ENCODE data around the gene SORCS2. TPM values are rescaled to one million over a fixed set of nuclear protein-coding genes. Genes with fewer than 3 reads are reported as not detected.

The SORCS2 gene
- total and polyA plus RNA-seq, 2 of the 8 experiments (the other 6 are each of a cell fraction or from before 2014, with no cell fraction given), result 0.36 to 1.8 TPM

DNA sequence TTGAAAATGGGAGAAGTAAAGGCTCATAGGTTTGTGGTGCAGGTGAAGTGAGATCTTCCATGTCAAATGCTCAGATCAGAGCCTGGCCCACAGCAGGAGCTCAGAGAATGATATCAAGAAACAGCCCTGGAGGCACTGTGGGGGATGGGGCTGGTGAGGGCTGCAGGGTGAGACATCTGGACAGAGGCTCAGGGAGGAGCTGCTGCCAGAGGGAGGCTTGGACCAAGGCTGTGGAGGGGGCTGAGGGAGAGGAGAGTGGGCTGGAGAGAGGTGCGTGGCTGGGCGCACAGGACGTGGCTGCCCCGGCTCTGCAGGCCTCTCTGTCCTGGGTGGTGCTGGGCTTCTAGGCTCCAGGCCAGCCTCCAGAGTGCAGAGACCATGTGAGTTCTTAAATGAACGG is 5.6 kb downstream of the SORCS2 start:
- Histone ChIP-seq H3K56ac (replicated peaks; ENCODE audit: insufficient read length, low read depth, low read length) (no peak overlapping the region), H3K23me2 (ENCODE audit: low read depth, low read length) (peaks cover 6% of the 10 kb centered on the region; the same call in 1 of the 2 replicates), H2BK12ac (ENCODE audit: low read depth, low read length) (no peak overlapping the region), H3K14ac (ENCODE audit: insufficient read length) (no peak overlapping the region), H2BK120ac (replicated peaks; ENCODE audit: low read depth, low read length) (no peak overlapping the region), H4K5ac (ENCODE audit: insufficient read length, low read depth, low read length) (no peak overlapping the region), H2BK15ac (ENCODE audit: low read length) (0 out of 2 replicates have a peak overlapping the region, but pooled peaks have one; percentile 81), H2AFZ (ENCODE audit: low read length) (no peak overlapping the region), H4K91ac (replicated peaks; ENCODE audit: insufficient read length, low read length) (no peak overlapping the region), H3K4me3 (ENCODE audit: extremely low read depth in 1 of 4, insufficient read depth in 2 of 4, low read depth in 3 of 4, low read length in 4 of 4) (no peak overlapping the region), H3K27me3 (replicated peaks in 1 of 4; ENCODE audit: control insufficient read depth in 3 of 4, extremely low read depth in 1 of 4, insufficient read depth in 3 of 4, low read length in 3 of 4) (peaks cover 9 to 25% (median 22%) of the 10 kb centered on the region in 4 experiments), H3K23ac (ENCODE audit: insufficient read length) (no peak overlapping the region), H3K79me2 (ENCODE audit: control insufficient read depth in 1 of 2, insufficient read depth in 2 of 2, low read length in 2 of 2) (no peaks in the 10 kb centered on the region), H4K8ac (ENCODE audit: extremely low read depth, insufficient read depth, low read length) (no peak overlapping the region), H4K20me1 (replicated peaks in 1 of 2; ENCODE audit: control insufficient read depth in 1 of 2, insufficient read depth in 2 of 2, low read length in 2 of 2) (peaks cover 0 to 1% of the 10 kb centered on the region in 2 experiments), H3K9me3 (ENCODE audit: insufficient read depth in 2 of 2, low read depth in 1 of 2, low read length in 1 of 2) (no peaks in the 10 kb centered on the region), H3K79me1 (ENCODE audit: low read depth, low read length) (no peaks in the 10 kb centered on the region), H3K4ac (replicated peaks; ENCODE audit: insufficient read length, low read depth, low read length) (no peak overlapping the region), H3K36me3 (ENCODE audit: control insufficient read depth in 2 of 4, insufficient read depth in 4 of 4, low read length in 3 of 4) (no peaks in the 10 kb centered on the region), H3K4me2 (ENCODE audit: insufficient read depth in 1 of 2, low read depth in 2 of 2, low read length in 2 of 2) (no peak overlapping the region), H3K18ac (ENCODE audit: extremely low read depth, low read length) (no peak overlapping the region), H3K27ac (ENCODE audit: low read depth, low read length) (no peak overlapping the region), H2BK5ac (ENCODE audit: low read depth, low read length) (no peak overlapping the region), H2AK5ac (ENCODE audit: low read depth, low read length) (no peak overlapping the region), H3K4me1 (replicated peaks in 1 of 4; ENCODE audit: control insufficient read depth in 3 of 4, insufficient read depth in 4 of 4, low read length in 3 of 4) (peaks cover 0 to 20% (median 15%) of the 10 kb centered on the region in 4 experiments; a peak in 6 of 7 replicates), H3K9ac (replicated peaks in 1 of 4; ENCODE audit: extremely low read depth in 1 of 4, low read depth in 3 of 4, low read length in 3 of 4) (no peak overlapping the region), H2BK20ac (ENCODE audit: low read length) (no peak overlapping the region)
- DNase-seq (ENCODE audit: low read depth in 1 of 2, low spot score in 2 of 2) (no peak), FAIRE-seq (no peak)
- ChIA-PET POLR2A (ENCODE audit: partially characterized antibody) (no interaction called here), CTCF (ENCODE audit: partially characterized antibody) (interaction anchor here (0.6 to 3.1 kb wide), 9 partner anchors 25 to 522 kb away, joined by 3 to 13 read pairs (median 3); no protein-coding TSS in a partner anchor)
- WGBS, 2 experiments (ENCODE audit: extremely low coverage in 1 of 2, insufficient coverage in 1 of 2, insufficient read length in 1 of 2, insufficient replicate concordance in 2 of 2, low coverage in 1 of 2, low lambda C conversion rate in 2 of 2, missing lambda C conversion rate in 1 of 2), result 93% methylated on average over 5 of the region's 5 CpGs; no CpG with 5 or more reads in 1 of the 2 experiments
- TF ChIP-seq ASH2L (IDR thresholded peaks at IDR 0.05; ENCODE audit: low read length), result no peak
- no peak for TF ChIP-seq SIN3A (conservative IDR thresholded peaks at IDR 0.05 in 1 of 2, IDR thresholded peaks at IDR 0.05 in 1 of 2; ENCODE audit: low read depth in 1 of 2, low read length in 2 of 2)
- no peak for TF ChIP-seq CBX8 (IDR thresholded peaks at IDR 0.05; ENCODE audit: borderline replicate concordance, low read depth, low read length)
- TF ChIP-seq, protein P1, sequence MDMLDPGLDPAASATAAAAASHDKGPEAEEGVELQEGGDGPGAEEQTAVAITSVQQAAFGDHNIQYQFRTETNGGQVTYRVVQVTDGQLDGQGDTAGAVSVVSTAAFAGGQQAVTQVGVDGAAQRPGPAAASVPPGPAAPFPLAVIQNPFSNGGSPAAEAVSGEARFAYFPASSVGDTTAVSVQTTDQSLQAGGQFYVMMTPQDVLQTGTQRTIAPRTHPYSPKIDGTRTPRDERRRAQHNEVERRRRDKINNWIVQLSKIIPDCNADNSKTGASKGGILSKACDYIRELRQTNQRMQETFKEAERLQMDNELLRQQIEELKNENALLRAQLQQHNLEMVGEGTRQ (IDR thresholded peaks at IDR 0.05; ENCODE audit: low read length), result no peak
- TF ChIP-seq RAD21 (IDR thresholded peaks at IDR 0.05 in 1 of 2, conservative IDR thresholded peaks at IDR 0.05 in 1 of 2; ENCODE audit: low read depth in 2 of 2, low read length in 2 of 2), result no peak
- no peak for TF ChIP-seq YY1 (IDR thresholded peaks at IDR 0.05; ENCODE audit: low read depth, low read length)
- TF ChIP-seq POU5F1 (IDR thresholded peaks at IDR 0.05; ENCODE audit: low read depth, low read length), result no peak
- no peak for TF ChIP-seq FOSL1 (IDR thresholded peaks at IDR 0.05; ENCODE audit: insufficient read depth, low read depth, low read length)
